Lung (tissue), 12 donors: ENCODE results near the gene PRKG1. TPM values are rescaled to one million over a fixed set of nuclear protein-coding genes. Genes with fewer than 3 reads are reported as not detected.

Experiments
- ATAC-seq: fragments of 200-7000 bp; cut with Tn5 transposase; one replicate; pipeline ENCODE4 v1.9.1; 2020; ENCODE audit warnings: moderate number of reproducible peaks; ENCODE audit not compliant: insufficient read depth, low FRiP score
- DNase-seq, 3 donors: peaks; one replicate each; pipeline ENCODE4 v3.0.0-alpha.2; 2013 to 2017
- H3K27ac ChIP-seq, 2 donors: one replicate each; pipeline ENCODE4 v1.5.1; 2013; ENCODE audit warnings: mild to moderate bottlenecking in 2 of 2, moderate library complexity in 2 of 2, control low read depth in 1 of 2, inconsistent platforms in 1 of 2, low read depth in 1 of 2, low read length in 1 of 2
- H3K27me3 ChIP-seq, 3 donors: one replicate each; pipeline ENCODE4 v1.5.1; 2013; ENCODE audit warnings: low read length in 2 of 3; ENCODE audit not compliant: control insufficient read depth in 3 of 3, insufficient read depth in 3 of 3
- H3K36me3 ChIP-seq, 4 donors: one replicate each; pipeline ENCODE4 v1.5.1; 2013; ENCODE audit warnings: low read length in 4 of 4, mild to moderate bottlenecking in 1 of 4, moderate library complexity in 1 of 4; ENCODE audit not compliant: control insufficient read depth in 4 of 4, insufficient read depth in 4 of 4
- H3K4me1 ChIP-seq, 5 donors: one replicate each; pipeline ENCODE4 v1.5.1; 2013; ENCODE audit warnings: low read length in 5 of 5, mild to moderate bottlenecking in 2 of 5, moderate library complexity in 1 of 5; ENCODE audit not compliant: control insufficient read depth in 5 of 5, insufficient read depth in 5 of 5
- H3K4me3 ChIP-seq: one replicate; pipeline ENCODE4 v1.5.1; 2013; ENCODE audit warnings: mild to moderate bottlenecking, control low read depth, moderate library complexity
- H3K9ac ChIP-seq, 2 donors: one replicate each; pipeline ENCODE4 v1.5.1; 2013; ENCODE audit warnings: low read length in 2 of 2, control low read depth in 1 of 2; ENCODE audit not compliant: insufficient read depth in 1 of 2
- H3K9me3 ChIP-seq, 4 donors: one replicate each; pipeline ENCODE4 v1.5.1; 2013; ENCODE audit warnings: low read length in 3 of 4, mild to moderate bottlenecking in 1 of 4, moderate library complexity in 1 of 4; ENCODE audit not compliant: control insufficient read depth in 4 of 4, insufficient read depth in 3 of 4
- CTCF ChIP-seq: IDR thresholded peaks from 2 replicates; pipeline ENCODE4 v1.5.1; 2012; ENCODE audit warnings: mild to moderate bottlenecking; ENCODE audit errors: control extremely low read depth, extremely low read depth
- WGBS, 2 donors: extraction: QIAGEN DNeasy Blood & Tissue Kit; methylation state at CpG; one replicate each; pipeline ENCODE4 v1.1.7; 2013; 5-methylcytosine and 5-hydroxymethylcytosine counted together
- polyA plus RNA-seq, 2 donors: library from polyadenylated mRNA; stranded (reverse); fragments of 200-250 nt; gene quantifications; one replicate each; pipeline ENCODE4 v1.2.1, GENCODE V29; 2013
- total RNA-seq, 2 donors: library from RNA; depleted of rRNA in 1 of 2; stranded (reverse); fragments of >200 nt in 1 of 2; gene quantifications; one replicate each; pipeline ENCODE4 v1.2.1, GENCODE V29; 2014 to 2021
- donor health status: control.
- donor health status: control.
- donor health status: Bipolar disorder and iron deficiency.
- donor health status: healthy.
- donor health status: DM: yes; HTN: yes; CAD: no.

The PRKG1 gene
- total and polyA plus RNA-seq, 4 donors: 2.1 to 50.8 (median 15.1) TPM

GRCh38 chr10:51672039-51672535 lies 597.8 kb downstream of the PRKG1 start:
- H3K4me3 ChIP-seq: no peak overlapping the region
- no peak overlapping the region for H3K27ac ChIP-seq
- no peaks in the 10 kb centered on the region for H3K36me3 ChIP-seq
- H3K9me3 ChIP-seq: no peaks in the 10 kb centered on the region
- ATAC-seq: no peak
- peaks cover 0 to 8% (median 0%) of the 10 kb centered on the region in 5 donors for H3K4me1 ChIP-seq
- TF ChIP-seq CTCF: no peak
- H3K9ac ChIP-seq: no peak overlapping the region
- no peaks in the 10 kb centered on the region for H3K27me3 ChIP-seq
- no peak for DNase-seq

GRCh38 chr10:51675088-51675487 lies 600.8 kb downstream of the PRKG1 start:
- H3K9ac ChIP-seq: no peak overlapping the region
- no peaks in the 10 kb centered on the region for H3K4me1 ChIP-seq
- no peaks in the 10 kb centered on the region for H3K9me3 ChIP-seq
- H3K36me3 ChIP-seq: no peaks in the 10 kb centered on the region
- DNase-seq (no peak), ATAC-seq (no peak)
- no peak for TF ChIP-seq CTCF
- no peak overlapping the region for H3K27ac ChIP-seq
- H3K27me3 ChIP-seq: no peaks in the 10 kb centered on the region
- H3K4me3 ChIP-seq: no peak overlapping the region

- H3K36me3 ChIP-seq: no peaks in the 10 kb centered on the region
- H3K4me1 ChIP-seq: peaks cover 0 to 13% (median 6%) of the 10 kb centered on the region in 5 donors
- H3K27ac ChIP-seq: no peak overlapping the region
- TF ChIP-seq CTCF: no peak
- no peak overlapping the region for H3K9ac ChIP-seq
- no peak overlapping the region for H3K4me3 ChIP-seq
- no peaks in the 10 kb centered on the region for H3K9me3 ChIP-seq
- WGBS, 2 donors: 77 to 91% methylated on average over 6 of the region's 6 CpGs
- DNase-seq (no peak), ATAC-seq (no peak)
- H3K27me3 ChIP-seq: no peaks in the 10 kb centered on the region
Observed at GRCh38 chr10:51679841-51680240, 605.6 kb downstream of the PRKG1 start.

- Histone ChIP-seq H3K27me3 (no peaks in the 10 kb centered on the region), H3K4me3 (no peak overlapping the region), H3K9ac (no peak overlapping the region), H3K27ac (peak overlapping the region in 1 of 2 donors; percentile 6), H3K36me3 (no peaks in the 10 kb centered on the region), H3K4me1 (peaks cover 0 to 13% (median 6%) of the 10 kb centered on the region in 5 donors), H3K9me3 (no peaks in the 10 kb centered on the region)
- WGBS, 2 donors: 68 to 75% methylated on average over 4 of the region's 4 CpGs
- TF ChIP-seq CTCF: no peak
- DNase-seq (peak; percentile 65 to 94 (median 90)), ATAC-seq (peak; percentile 31)
Observed at GRCh38 chr10:51683031-51683691, 608.9 kb downstream of the PRKG1 start.
